A549 (cell line): ENCODE results near the gene PALLD. TPM values are rescaled to one million over a fixed set of nuclear protein-coding genes. Genes with fewer than 3 reads are reported as not detected.

Source experiments
- ATAC-seq, 2 experiments: fragments of 200-7000 bp in 1 of 2; fragments of >200 bp in 1 of 2; cut with Nextera tagmentation in 1 of 2; cut with Tn5 transposase in 1 of 2; 3 replicates each; pipeline versions ENCODE4 v1.8.0 to v1.9.1; 2018 to 2020; ENCODE audit warnings: mild to moderate bottlenecking in 1 of 2, moderate library complexity in 1 of 2
- CTCF ChIA-PET: fragments of 300-600 bp; sonication (Branson Sonifier 250); formaldehyde crosslinking; extraction: SDS; loops from one replicate; lab custom pipeline; 2021; ENCODE audit warnings: antibody characterized with exemption, inconsistent platforms; lab: Yijun Ruan, JAX
- POLR2A ChIA-PET: fragments of 350-600 bp; formaldehyde crosslinking; extraction: SDS; loops from one replicate; lab custom pipeline; 2021; ENCODE audit warnings: antibody characterized with exemption, inconsistent platforms; lab: Yijun Ruan, JAX
- DNase-seq, 2 experiments: peaks; one replicate each; pipeline versions ENCODE4 v3.0.0 to v3.0.0-alpha.2; 2011 to 2016; ENCODE audit warnings: low read depth in 1 of 2, low spot score in 1 of 2
- FAIRE-seq: peaks from 2 replicates; lab custom pipeline; 2011; peaks lifted over from hg19 to GRCh38; lab: Jason Lieb, UNC
- H3K27ac ChIP-seq, 2 experiments: fragments of >200 bp; sonication (Bioruptor Twin); formaldehyde crosslinking; 3 replicates each; pipeline ENCODE4 v1.5.1; 2016 to 2017
- H3K4me1 ChIP-seq: fragments of >200 bp; sonication (Bioruptor Twin); formaldehyde crosslinking; 3 replicates; pipeline ENCODE4 v1.6.1; 2016
- H3K4me2 ChIP-seq: fragments of >200 bp; sonication (Bioruptor Twin); formaldehyde crosslinking; 3 replicates; pipeline ENCODE4 v1.6.1; 2016
- H3K4me3 ChIP-seq: fragments of >200 bp; sonication (Bioruptor Twin); formaldehyde crosslinking; 3 replicates; pipeline ENCODE4 v1.5.1; 2016
- H3K9me3 ChIP-seq: fragments of >200 bp; sonication (Bioruptor Twin); formaldehyde crosslinking; 3 replicates; pipeline ENCODE4 v1.6.1; 2016
- BCL3 ChIP-seq: fragments of >200 bp; sonication (Bioruptor Twin); formaldehyde crosslinking; IDR thresholded peaks from 3 replicates; pipeline ENCODE4 v1.6.1; 2016
- CEBPB ChIP-seq, 2 experiments: fragments of >200 bp in 1 of 2; sonication (Bioruptor Twin) in 1 of 2; formaldehyde crosslinking in 1 of 2; IDR thresholded peaks; 2 replicates each; pipeline ENCODE4 v1.6.1; 2012 to 2016
- FOSB ChIP-seq: fragments of 250-450 bp; sonication (Bioruptor Pico); IDR thresholded peaks from 2 replicates; pipeline ENCODE4 v1.5.0; 2020; ENCODE audit warnings: mild to moderate bottlenecking, moderate library complexity
- FOSL2 ChIP-seq, 2 experiments: fragments of 450-650 bp in 1 of 2; fragments of >200 bp in 1 of 2; sonication (Bioruptor Twin) in 1 of 2; formaldehyde crosslinking; IDR thresholded peaks; 2 replicates each; pipeline versions ENCODE4 v1.5.0 to v1.6.1; 2016 to 2020; ENCODE audit warnings: mild to moderate bottlenecking in 1 of 2, moderate library complexity in 1 of 2
- HMGXB4 ChIP-seq: fragments of 250-450 bp; sonication (Bioruptor Pico); IDR thresholded peaks from 2 replicates; pipeline ENCODE4 v1.5.0; 2021; ENCODE audit warnings: mild to moderate bottlenecking, moderate library complexity, borderline replicate concordance
- HOXA7 ChIP-seq: fragments of 250-450 bp; sonication (Bioruptor Pico); IDR thresholded peaks from 2 replicates; pipeline ENCODE4 v1.5.0; 2020; ENCODE audit warnings: mild to moderate bottlenecking, moderate library complexity
- JUN ChIP-seq, 2 experiments: fragments of >200 bp; sonication (Bioruptor Twin); formaldehyde crosslinking; IDR thresholded peaks; 2 replicates in 1 of 2; 3 replicates in 1 of 2; pipeline ENCODE4 v1.6.1; 2016 to 2017
- KDM1A ChIP-seq: fragments of 200-600 bp; sonication (generic); IDR thresholded peaks from 2 replicates; pipeline ENCODE4 v1.6.1; 2016; ENCODE audit warnings: low read depth, mild to moderate bottlenecking
- NPAS2 ChIP-seq: fragments of 250-450 bp; sonication (Bioruptor Pico); IDR thresholded peaks from 2 replicates; pipeline ENCODE4 v1.8.0; 2022; ENCODE audit warnings: mild to moderate bottlenecking, moderate library complexity, borderline replicate concordance
- PHF8 ChIP-seq: fragments of 200-600 bp; sonication (generic); IDR thresholded peaks from 2 replicates; pipeline ENCODE4 v1.6.1; 2016; ENCODE audit warnings: low read depth, mild to moderate bottlenecking, antibody characterized with exemption, moderate library complexity, borderline replicate concordance
- POLR2A ChIP-seq: IDR thresholded peaks from 2 replicates; pipeline ENCODE4 v1.6.1; 2012; ENCODE audit warnings: mild to moderate bottlenecking, low read length
- SREBF2 ChIP-seq: fragments of 450-650 bp; IDR thresholded peaks from 2 replicates; pipeline ENCODE4 v1.6.1; 2014; ENCODE audit warnings: mild to moderate bottlenecking, moderate library complexity
- TFCP2L1 ChIP-seq: fragments of 250-450 bp; sonication (Bioruptor Pico); IDR thresholded peaks from 2 replicates; pipeline ENCODE4 v1.5.0; 2021; ENCODE audit warnings: mild to moderate bottlenecking
- WGBS: methylation state at CpG from one replicate; pipeline ENCODE4 v1.1.6; 2017; ENCODE audit errors: missing lambda C conversion rate; 5-methylcytosine and 5-hydroxymethylcytosine counted together
- polyA plus RNA-seq, 4 experiments: library from polyadenylated mRNA; depleted of rRNA in 3 of 4; stranded (reverse); fragments of >200 nt; fragmentation: RNase III in 1 of 4; extraction: RNeasy Plus Mini Kit Qiagen cat#74134 plus additional on column Dnase treatment in 1 of 4; gene quantifications; 2 replicates in 3 of 4; 3 replicates in 1 of 4; pipeline ENCODE4 v1.2.3, GENCODE V29; 2011 to 2017
- TF ChIP-seq, protein P1 (sequence below): fragments of 200-600 bp; sonication (generic); IDR thresholded peaks from 2 replicates; pipeline ENCODE4 v1.6.1; 2016; ENCODE audit warnings: antibody characterized with exemption, mild to moderate bottlenecking, moderate library complexity
- TF ChIP-seq, protein P2 (sequence below): IDR thresholded peaks from 2 replicates; pipeline ENCODE4 v1.6.1; 2012; ENCODE audit warnings: low read depth, borderline replicate concordance
- TF ChIP-seq, protein P3 (sequence below): fragments of 450-650 bp; IDR thresholded peaks from 2 replicates; pipeline ENCODE4 v1.6.1; 2014; ENCODE audit warnings: antibody characterized with exemption
- TF ChIP-seq, protein P4 (sequence below): fragments of >200 bp; sonication (Bioruptor Twin); formaldehyde crosslinking; IDR thresholded peaks from 2 replicates; pipeline ENCODE4 v1.6.1; 2016

PALLD gene
- polyA plus RNA-seq, 2 of the 4 experiments (the other 2 are of a cell fraction), result 88.8 to 113 TPM

DNA sequence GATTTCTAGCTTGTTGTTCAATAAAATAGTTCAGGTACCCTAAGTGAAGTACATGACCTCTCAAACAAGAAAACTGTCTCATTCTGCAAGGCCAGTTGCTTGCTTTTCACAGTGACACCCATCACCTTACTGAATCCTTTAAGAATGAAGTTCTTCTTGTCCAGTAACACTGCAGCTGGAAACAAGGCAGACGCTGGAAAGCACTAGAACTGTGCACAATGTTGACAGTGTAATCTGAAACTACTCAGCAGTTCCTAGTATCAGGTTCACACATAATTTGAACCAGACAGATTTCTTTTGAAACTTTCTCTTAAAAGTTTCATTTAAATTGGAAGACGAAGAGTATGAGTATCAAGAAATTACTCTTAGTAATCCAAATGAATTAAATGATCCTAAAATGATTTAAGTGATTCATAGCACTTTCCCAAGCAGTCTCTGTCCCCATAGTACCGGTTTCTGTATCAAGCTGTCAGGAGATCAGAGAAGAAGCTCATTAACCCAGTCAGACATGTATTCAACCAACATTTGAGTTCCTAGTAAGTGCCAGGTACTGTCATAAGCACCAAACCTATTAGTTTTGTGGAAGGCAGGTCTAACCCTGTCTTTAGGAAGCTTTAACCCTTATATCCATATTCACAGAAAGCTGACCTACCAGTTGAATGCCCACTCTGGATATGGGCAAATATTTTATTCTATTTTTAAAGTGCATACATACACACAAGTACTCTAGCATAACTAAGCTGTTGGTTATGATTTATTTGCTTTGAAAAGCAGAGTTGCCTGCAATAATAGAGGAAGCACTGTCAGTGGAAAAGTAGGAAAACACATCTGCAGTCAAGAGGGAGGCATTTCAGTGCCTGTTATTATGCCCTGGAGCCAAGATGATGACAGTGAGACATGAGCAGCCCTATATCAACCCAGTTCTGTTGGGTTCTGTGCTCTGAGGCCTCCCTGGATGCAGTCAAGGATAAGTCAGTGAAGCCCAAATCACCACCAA lies 63.6 kb downstream of the PALLD start (continued):
- TF ChIP-seq, protein P1, sequence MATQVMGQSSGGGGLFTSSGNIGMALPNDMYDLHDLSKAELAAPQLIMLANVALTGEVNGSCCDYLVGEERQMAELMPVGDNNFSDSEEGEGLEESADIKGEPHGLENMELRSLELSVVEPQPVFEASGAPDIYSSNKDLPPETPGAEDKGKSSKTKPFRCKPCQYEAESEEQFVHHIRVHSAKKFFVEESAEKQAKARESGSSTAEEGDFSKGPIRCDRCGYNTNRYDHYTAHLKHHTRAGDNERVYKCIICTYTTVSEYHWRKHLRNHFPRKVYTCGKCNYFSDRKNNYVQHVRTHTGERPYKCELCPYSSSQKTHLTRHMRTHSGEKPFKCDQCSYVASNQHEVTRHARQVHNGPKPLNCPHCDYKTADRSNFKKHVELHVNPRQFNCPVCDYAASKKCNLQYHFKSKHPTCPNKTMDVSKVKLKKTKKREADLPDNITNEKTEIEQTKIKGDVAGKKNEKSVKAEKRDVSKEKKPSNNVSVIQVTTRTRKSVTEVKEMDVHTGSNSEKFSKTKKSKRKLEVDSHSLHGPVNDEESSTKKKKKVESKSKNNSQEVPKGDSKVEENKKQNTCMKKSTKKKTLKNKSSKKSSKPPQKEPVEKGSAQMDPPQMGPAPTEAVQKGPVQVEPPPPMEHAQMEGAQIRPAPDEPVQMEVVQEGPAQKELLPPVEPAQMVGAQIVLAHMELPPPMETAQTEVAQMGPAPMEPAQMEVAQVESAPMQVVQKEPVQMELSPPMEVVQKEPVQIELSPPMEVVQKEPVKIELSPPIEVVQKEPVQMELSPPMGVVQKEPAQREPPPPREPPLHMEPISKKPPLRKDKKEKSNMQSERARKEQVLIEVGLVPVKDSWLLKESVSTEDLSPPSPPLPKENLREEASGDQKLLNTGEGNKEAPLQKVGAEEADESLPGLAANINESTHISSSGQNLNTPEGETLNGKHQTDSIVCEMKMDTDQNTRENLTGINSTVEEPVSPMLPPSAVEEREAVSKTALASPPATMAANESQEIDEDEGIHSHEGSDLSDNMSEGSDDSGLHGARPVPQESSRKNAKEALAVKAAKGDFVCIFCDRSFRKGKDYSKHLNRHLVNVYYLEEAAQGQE, result no peak
- TF ChIP-seq TFCP2L1 (CRISPR knock-in tag) (no peak), JUN (IDR thresholded peaks at IDR 0.05) (no peak), POLR2A (no peak), HMGXB4 (CRISPR knock-in tag) (no peak), CEBPB (IDR thresholded peaks at IDR 0.05) (no peak)
- TF ChIP-seq, protein P2, sequence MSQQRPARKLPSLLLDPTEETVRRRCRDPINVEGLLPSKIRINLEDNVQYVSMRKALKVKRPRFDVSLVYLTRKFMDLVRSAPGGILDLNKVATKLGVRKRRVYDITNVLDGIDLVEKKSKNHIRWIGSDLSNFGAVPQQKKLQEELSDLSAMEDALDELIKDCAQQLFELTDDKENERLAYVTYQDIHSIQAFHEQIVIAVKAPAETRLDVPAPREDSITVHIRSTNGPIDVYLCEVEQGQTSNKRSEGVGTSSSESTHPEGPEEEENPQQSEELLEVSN, result no peak

- no peak for FAIRE-seq
- WGBS, result 28% methylated on average over 3 of the region's 3 CpGs
- Histone ChIP-seq H3K4me3 (no peak overlapping the region), H3K4me1 (peaks cover 64% of the 10 kb centered on the region), H3K4me2 (peak overlapping the region; percentile 45), H3K27ac (peak overlapping the region; percentile 41 to 81; a peak in 4 of 6 replicates), H3K9me3 (no peaks in the 10 kb centered on the region)
- peak in 1 of 2 experiments; percentile 57; a peak in 3 of 6 replicates for ATAC-seq
- no peak for DNase-seq
- POLR2A ChIA-PET, result no interaction called here
- CTCF ChIA-PET, result interaction anchor here (1.4 to 3.1 kb wide), 3 partner anchors 11 to 27 kb away, joined by 3 to 16 read pairs (median 7); no protein-coding TSS in a partner anchor
- TF ChIP-seq CEBPB (IDR thresholded peaks at IDR 0.05) (no peak), FOSB (CRISPR knock-in tag) (no peak), KDM1A (no peak), FOSL2 (IDR thresholded peaks at IDR 0.05) (no peak), FOSL2 (CRISPR knock-in tag; IDR thresholded peaks at IDR 0.05) (peak; percentile 56; the same call in 1 of the 2 replicates)
- TF ChIP-seq, protein P3, sequence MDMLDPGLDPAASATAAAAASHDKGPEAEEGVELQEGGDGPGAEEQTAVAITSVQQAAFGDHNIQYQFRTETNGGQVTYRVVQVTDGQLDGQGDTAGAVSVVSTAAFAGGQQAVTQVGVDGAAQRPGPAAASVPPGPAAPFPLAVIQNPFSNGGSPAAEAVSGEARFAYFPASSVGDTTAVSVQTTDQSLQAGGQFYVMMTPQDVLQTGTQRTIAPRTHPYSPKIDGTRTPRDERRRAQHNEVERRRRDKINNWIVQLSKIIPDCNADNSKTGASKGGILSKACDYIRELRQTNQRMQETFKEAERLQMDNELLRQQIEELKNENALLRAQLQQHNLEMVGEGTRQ, result no peak
Measured at GRCh38 chr4:168562041-168562571, 65.3 kb downstream of the PALLD start.

GRCh38 chr4:168564023-168564422 lies 67.2 kb downstream of the PALLD start:
- Histone ChIP-seq H3K4me3 (no peak overlapping the region), H3K4me1 (peaks cover 49% of the 10 kb centered on the region), H3K9me3 (no peaks in the 10 kb centered on the region), H3K27ac (no peak overlapping the region), H3K4me2 (no peak overlapping the region)
- FAIRE-seq (no peak), ATAC-seq (no peak), DNase-seq (no peak)
- TF ChIP-seq BCL3 (no peak), POLR2A (no peak), SREBF2 (no peak), HOXA7 (CRISPR knock-in tag) (no peak), KDM1A (no peak), PHF8 (no peak), FOSB (CRISPR knock-in tag) (no peak), NPAS2 (CRISPR knock-in tag) (no peak)
- TF ChIP-seq, protein P4, sequence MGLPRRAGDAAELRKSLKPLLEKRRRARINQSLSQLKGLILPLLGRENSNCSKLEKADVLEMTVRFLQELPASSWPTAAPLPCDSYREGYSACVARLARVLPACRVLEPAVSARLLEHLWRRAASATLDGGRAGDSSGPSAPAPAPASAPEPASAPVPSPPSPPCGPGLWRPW, result no peak
- WGBS, result 86% methylated on average over 3 of the region's 3 CpGs
- ChIA-PET POLR2A (no interaction called here), CTCF (no interaction called here)
